ENCODE measurements around the gene DGKH. TPM values are rescaled to one million over a fixed set of nuclear protein-coding genes. Genes with fewer than 3 reads are reported as not detected.
"Not testable (repeated sequence)": the region's sequence is repeated elsewhere in the genome, so short reads cannot be mapped to it uniquely, and the experiment has no call there.

DGKH gene
- total RNA-seq, 3 donors from 2014 or later = 18.8 to 27.0 (median 26.3) TPM

GRCh38 chr13:42094516-42095040, 46.1 kb downstream of the DGKH start:
- Histone ChIP-seq H3K4me3 (no peak overlapping the region), H3K9me3 (no peaks in the 10 kb centered on the region), H3K36me3 (ENCODE audit: low read depth) (no peaks in the 10 kb centered on the region), H3K4me1 (ENCODE audit: low read depth) (no peaks in the 10 kb centered on the region)
- no peak for ATAC-seq
- intact Hi-C loops (cut with DNase I, micrococcal nuclease) = no loop called here
- no peak for TF ChIP-seq CTCF (IDR thresholded peaks at IDR 0.05)
- DNase-seq = no peak

- H3K4me3 ChIP-seq; H3K9me3 ChIP-seq; intact Hi-C loops (cut with DNase I, micrococcal nuclease); ATAC-seq; H3K36me3 ChIP-seq (ENCODE audit: low read depth); H3K4me1 ChIP-seq (ENCODE audit: low read depth); DNase-seq: not testable (repeated sequence)
Measured at GRCh38 chr13:42096222-42096621, 47.8 kb downstream of the DGKH start.

- no peak for DNase-seq
- Histone ChIP-seq H3K36me3 (ENCODE audit: low read depth) (no peaks in the 10 kb centered on the region), H3K4me3 (no peak overlapping the region), H3K4me1 (ENCODE audit: low read depth) (no peaks in the 10 kb centered on the region), H3K9me3 (no peaks in the 10 kb centered on the region)
- ATAC-seq = no peak
- intact Hi-C loops (cut with DNase I, micrococcal nuclease) = no loop called here
- no peak for TF ChIP-seq CTCF (IDR thresholded peaks at IDR 0.05)
Measured at GRCh38 chr13:42099962-42100675, 51.7 kb downstream of the DGKH start.

- Histone ChIP-seq H3K9me3 (no peaks in the 10 kb centered on the region), H3K4me1 (ENCODE audit: low read depth) (no peaks in the 10 kb centered on the region), H3K36me3 (ENCODE audit: low read depth) (no peaks in the 10 kb centered on the region), H3K4me3 (no peak overlapping the region)
- ATAC-seq = no peak
- no peak for TF ChIP-seq CTCF (IDR thresholded peaks at IDR 0.05)
- intact Hi-C loops (cut with DNase I, micrococcal nuclease) = no loop called here
- DNase-seq = no peak
Measured at GRCh38 chr13:42100960-42101359, 52.5 kb downstream of the DGKH start.

- H3K4me1 ChIP-seq (ENCODE audit: low read depth) = no peaks in the 10 kb centered on the region
- TF ChIP-seq CTCF (IDR thresholded peaks at IDR 0.05) = no peak
- intact Hi-C loops (cut with DNase I, micrococcal nuclease) = no loop called here
- no peaks in the 10 kb centered on the region for H3K36me3 ChIP-seq (ENCODE audit: low read depth)
- DNase-seq (no peak), ATAC-seq (peak; percentile 55)
- H3K4me3 ChIP-seq = no peak overlapping the region
- H3K9me3 ChIP-seq = no peaks in the 10 kb centered on the region
Measured at GRCh38 chr13:42101821-42102585, 53.6 kb downstream of the DGKH start.
